Frontal cortex (tissue), 4 donors: Measurements from ENCODE around the gene ADARB2. TPM values are rescaled to one million over a fixed set of nuclear protein-coding genes. Genes with fewer than 3 reads are reported as not detected.

Experiments used
- DNase-seq, 2 donors: peaks; one replicate each; pipeline ENCODE4 v3.0.0; 2012; ENCODE audit warnings: low spot score in 2 of 2
- FAIRE-seq: peaks from 2 replicates; lab custom pipeline; 2012; peaks lifted over from hg19 to GRCh38; lab: Jason Lieb, UNC
- total RNA-seq: library from RNA; depleted of rRNA; stranded (reverse); fragments of >200 nt; gene quantifications from one replicate; pipeline ENCODE4 v1.2.3, GENCODE V29; 2014
- donor health status: control.
- donor health status: control.
- donor health status: control.

Gene ADARB2
- total RNA-seq, 1 donor from 2014 or later, result 3.3 TPM

GRCh38 chr10:1274111-1274661 lies 463.1 kb downstream of the ADARB2 start:
- DNase-seq (peak; percentile 33 to 42), FAIRE-seq (no peak)

GRCh38 chr10:1273372-1274105 lies 463.8 kb downstream of the ADARB2 start:
- FAIRE-seq (no peak), DNase-seq (no peak)

GRCh38 chr10:1272777-1273161 lies 464.6 kb downstream of the ADARB2 start:
- DNase-seq (no peak), FAIRE-seq (no peak)

GRCh38 chr10:1272079-1272776 lies 465.1 kb downstream of the ADARB2 start:
- FAIRE-seq (no peak), DNase-seq (no peak)

- DNase-seq, result no peak
- no peak for FAIRE-seq
Measured at GRCh38 chr10:1270906-1271305, 466.4 kb downstream of the ADARB2 start.

GRCh38 chr10:1270490-1270889 lies 466.8 kb downstream of the ADARB2 start:
- FAIRE-seq (no peak), DNase-seq (no peak)

GRCh38 chr10:1268831-1269230 lies 468.5 kb downstream of the ADARB2 start:
- DNase-seq, result no peak
- no peak for FAIRE-seq

- FAIRE-seq, result no peak
- no peak for DNase-seq
Measured at GRCh38 chr10:1267568-1267967, 469.8 kb downstream of the ADARB2 start.

- DNase-seq (no peak), FAIRE-seq (no peak)
Measured at GRCh38 chr10:1267148-1267547, 470.2 kb downstream of the ADARB2 start.

GRCh38 chr10:1266033-1266802 lies 471.1 kb downstream of the ADARB2 start:
- DNase-seq (no peak), FAIRE-seq (no peak)

GRCh38 chr10:1264001-1264400 lies 473.3 kb downstream of the ADARB2 start:
- no peak for FAIRE-seq

GRCh38 chr10:1257274-1257673 lies 480.1 kb downstream of the ADARB2 start:
- no peak for FAIRE-seq
- DNase-seq, result no peak

More at GRCh38 chr10:1264001-1264400, 473.3 kb downstream of the ADARB2 start:
- DNase-seq, result no peak

GRCh38 chr10:1256432-1256725 lies 480.9 kb downstream of the ADARB2 start:
- DNase-seq (no peak), FAIRE-seq (no peak)

- DNase-seq, result no peak
- FAIRE-seq, result no peak
Measured at GRCh38 chr10:1255600-1256431, 481.5 kb downstream of the ADARB2 start.

GRCh38 chr10:1255118-1255517 lies 482.2 kb downstream of the ADARB2 start:
- FAIRE-seq, result no peak
- DNase-seq, result no peak

- FAIRE-seq (no peak), DNase-seq (no peak)
Measured at GRCh38 chr10:1253523-1254353, 483.6 kb downstream of the ADARB2 start.

GRCh38 chr10:1251769-1252168 lies 485.6 kb downstream of the ADARB2 start:
- DNase-seq (no peak), FAIRE-seq (no peak)

- DNase-seq (no peak), FAIRE-seq (no peak)
Measured at GRCh38 chr10:1249142-1249920, 488.0 kb downstream of the ADARB2 start.
